HG03025 (cell line): ENCODE data around the gene NFKBIA.
"Not testable (repeated sequence)": the region's sequence is repeated elsewhere in the genome, so short reads cannot be mapped to it uniquely, and the experiment has no call there.

Source experiments
- ATAC-seq: cut with Tn5 transposase; IDR thresholded peaks from one replicate; pipeline ENCODE4 v1.9.1; 2021; ENCODE audit warnings: mild to moderate bottlenecking, moderate library complexity; ENCODE audit not compliant: unreplicated experiment, low FRiP score

The NFKBIA gene

GRCh38 chr14:35369701-35370191, 34.8 kb downstream of the NFKBIA start:
- ATAC-seq = no peak

- no peak for ATAC-seq
Observed at GRCh38 chr14:35368583-35369392, 35.8 kb downstream of the NFKBIA start.

- ATAC-seq = no peak
Observed at GRCh38 chr14:35368139-35368460, 36.4 kb downstream of the NFKBIA start.

GRCh38 chr14:35367056-35367372, 37.5 kb downstream of the NFKBIA start:
- no peak for ATAC-seq

- no peak for ATAC-seq
Observed at GRCh38 chr14:35366521-35366976, 38.0 kb downstream of the NFKBIA start.

- ATAC-seq = no peak
Observed at GRCh38 chr14:35366056-35366451, 38.5 kb downstream of the NFKBIA start.

GRCh38 chr14:35365130-35366055, 39.2 kb downstream of the NFKBIA start:
- ATAC-seq = no peak

- ATAC-seq = no peak
Observed at GRCh38 chr14:35362911-35363374, 41.6 kb downstream of the NFKBIA start.

- ATAC-seq = no peak
Observed at GRCh38 chr14:35362450-35362849, 42.1 kb downstream of the NFKBIA start.

- ATAC-seq = no peak
Observed at GRCh38 chr14:35361141-35361480, 43.4 kb downstream of the NFKBIA start.

GRCh38 chr14:35359655-35360054, 44.9 kb downstream of the NFKBIA start:
- ATAC-seq = not testable (repeated sequence)

- ATAC-seq = no peak
Observed at GRCh38 chr14:35355981-35356841, 48.3 kb downstream of the NFKBIA start.

- not testable (repeated sequence) for ATAC-seq
Observed at GRCh38 chr14:35355235-35355634, 49.3 kb downstream of the NFKBIA start.

- no peak for ATAC-seq
Observed at GRCh38 chr14:35353409-35354172, 51.0 kb downstream of the NFKBIA start.

GRCh38 chr14:35352274-35353233, 52.0 kb downstream of the NFKBIA start:
- no peak for ATAC-seq

GRCh38 chr14:35351897-35352273, 52.7 kb downstream of the NFKBIA start:
- ATAC-seq = no peak
